Measurements from ENCODE around the gene SLC5A1.

DNA sequence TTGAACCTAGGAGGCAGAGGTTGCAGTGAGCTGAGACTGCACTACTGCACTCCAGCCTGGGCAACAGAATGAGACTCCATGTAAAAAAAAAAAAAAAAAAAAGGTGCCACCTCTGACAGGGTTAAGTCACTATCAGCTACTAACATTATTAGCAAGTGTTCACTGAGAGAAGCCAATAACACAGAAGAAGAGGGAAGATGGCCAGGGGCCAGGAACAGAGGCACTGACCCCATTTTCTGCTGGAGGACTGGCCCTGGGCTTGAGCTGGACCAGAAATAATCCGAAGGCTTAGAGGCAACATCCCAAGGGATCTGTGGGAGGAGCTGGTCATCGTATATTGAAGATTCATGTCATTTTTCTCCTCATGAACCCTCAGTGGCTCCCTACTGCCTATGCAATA is 5.0 kb downstream of the SLC5A1 start:
- no peak for TF ChIP-seq POLR2A (IDR thresholded peaks at IDR 0.05)
- TF ChIP-seq CTCF (IDR thresholded peaks at IDR 0.05), result no peak

Data from uterus (tissue), 2 donors.